ENCODE measurements around the gene SPEF1.

Gene SPEF1

DNA sequence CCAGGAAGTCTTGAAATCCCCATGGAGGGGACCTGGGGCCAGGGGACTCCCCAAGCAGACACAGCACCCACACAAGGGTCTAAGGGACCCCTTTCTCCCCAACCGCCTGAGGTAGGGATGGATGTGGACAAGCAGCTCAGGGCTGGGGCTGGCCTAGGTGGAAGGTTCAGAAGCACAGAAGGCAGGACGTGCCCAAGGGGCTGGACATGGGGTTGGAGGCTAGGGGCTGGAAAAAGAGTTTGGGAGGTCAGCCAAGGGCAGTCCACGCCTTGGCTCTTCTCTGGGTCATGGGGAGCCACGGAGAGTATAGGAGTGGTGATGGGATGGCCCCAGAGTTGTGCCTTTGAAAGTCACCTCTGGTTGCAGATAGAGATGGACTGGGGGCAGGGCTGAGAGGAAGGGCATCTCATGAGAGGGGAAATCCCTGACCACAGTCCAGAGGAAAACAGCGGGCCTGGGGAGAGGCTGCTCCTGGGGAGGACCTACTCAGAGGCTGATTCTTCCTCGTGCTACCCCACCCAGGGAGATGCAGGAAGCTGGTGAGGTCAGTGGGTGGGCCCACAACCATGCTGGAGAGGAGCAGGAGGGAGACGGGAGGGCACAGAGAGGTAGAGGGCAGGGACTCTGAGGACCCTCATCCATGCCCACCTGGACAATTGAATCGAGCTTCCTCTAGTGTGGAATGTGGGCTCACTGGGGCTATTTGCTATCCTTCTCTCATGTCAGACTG, 51.3 kb downstream of the SPEF1 start:
- DNase-seq (ENCODE audit: low spot score): no peak

DNA sequence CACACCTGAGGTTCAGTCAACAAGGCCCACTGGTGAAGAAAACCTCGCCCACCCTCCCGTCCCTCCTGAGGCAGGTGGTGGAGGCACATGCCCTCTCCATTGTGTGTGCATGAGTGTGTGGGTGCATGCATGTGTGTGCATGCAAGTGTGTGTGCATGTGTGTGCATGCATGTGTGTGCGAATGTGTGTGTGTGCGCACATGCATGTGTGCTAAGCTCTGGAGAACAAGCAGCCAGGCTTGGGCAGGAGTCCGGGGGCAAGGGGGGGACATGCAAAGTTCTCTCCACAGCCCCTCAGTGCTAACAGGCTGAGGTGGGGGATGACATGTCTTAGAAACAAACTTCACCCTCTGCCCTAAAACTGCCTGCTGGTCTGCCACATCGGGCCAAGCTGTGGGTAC, 51.9 kb downstream of the SPEF1 start:
- DNase-seq (ENCODE audit: low spot score): no peak

DNA sequence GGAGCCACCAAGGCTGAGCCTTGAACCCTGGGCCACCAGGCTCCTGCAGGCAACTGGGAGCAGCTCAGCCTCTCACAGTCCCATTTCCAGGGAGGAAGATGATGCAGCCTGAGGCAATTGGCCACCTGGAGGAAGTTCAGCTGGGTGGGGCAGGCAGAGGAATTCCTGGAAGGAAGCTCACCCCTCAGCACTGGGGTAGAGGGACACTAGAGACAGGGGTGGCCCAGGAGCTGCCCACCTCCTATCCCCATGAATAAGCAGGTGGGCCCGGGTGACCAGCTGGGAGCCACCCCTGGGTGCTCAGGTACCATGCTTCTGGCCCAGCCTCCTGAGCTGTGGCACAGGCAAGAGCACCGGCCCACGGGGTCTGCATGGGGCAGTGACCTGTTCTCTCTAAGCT, 52.4 kb downstream of the SPEF1 start:
- DNase-seq (ENCODE audit: low spot score): no peak

DNA sequence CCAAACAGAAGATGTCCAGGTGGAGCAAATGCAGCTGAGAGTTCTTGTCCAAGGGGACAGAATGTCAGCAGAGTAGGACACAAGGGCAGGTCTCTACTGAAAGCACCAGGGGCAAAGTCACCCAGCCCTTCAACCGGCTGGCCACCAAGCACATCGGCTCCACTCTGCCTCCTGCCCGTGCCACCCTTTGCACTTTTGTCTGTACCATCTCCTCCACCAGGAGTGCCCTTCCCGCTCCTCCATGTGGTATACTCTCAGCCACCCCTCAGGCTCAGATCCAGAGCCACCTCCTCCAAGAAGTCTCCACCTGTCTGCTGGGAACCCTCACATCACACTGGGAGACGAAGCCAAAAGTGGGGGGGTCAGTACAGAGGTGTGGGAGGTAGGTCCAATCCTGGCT, 52.9 kb downstream of the SPEF1 start:
- DNase-seq (ENCODE audit: low spot score): no peak
